ENCODE data around the gene FGD4.
"Not testable (repeated sequence)": the region's sequence is repeated elsewhere in the genome, so short reads cannot be mapped to it uniquely, and the experiment has no call there.

Gene FGD4

GRCh38 chr12:32516230-32516629 is 116.9 kb downstream of the FGD4 start:
- no peak for TF ChIP-seq CTCF (IDR thresholded peaks at IDR 0.05; ENCODE audit: insufficient read depth, low read length, missing control alignments)
- DNase-seq (ENCODE audit: low read depth, low spot score) = no peak
- POLR2A ChIA-PET = no interaction called here
- H3K4me3 ChIP-seq (ENCODE audit: low read depth, low read length) = no peak overlapping the region
- CTCF ChIA-PET = no interaction called here

GRCh38 chr12:32517966-32518365 is 118.6 kb downstream of the FGD4 start:
- DNase-seq (ENCODE audit: low read depth, low spot score) = no peak
- no peak for TF ChIP-seq CTCF (IDR thresholded peaks at IDR 0.05; ENCODE audit: insufficient read depth, low read length, missing control alignments)
- CTCF ChIA-PET = no interaction called here
- no peak overlapping the region for H3K4me3 ChIP-seq (ENCODE audit: low read depth, low read length)
- POLR2A ChIA-PET = no interaction called here

- DNase-seq (ENCODE audit: low read depth, low spot score) = no peak
- no peak overlapping the region for H3K4me3 ChIP-seq (ENCODE audit: low read depth, low read length)
- no peak for TF ChIP-seq CTCF (IDR thresholded peaks at IDR 0.05; ENCODE audit: insufficient read depth, low read length, missing control alignments)
- POLR2A ChIA-PET = no interaction called here
- CTCF ChIA-PET = no interaction called here
These were observed 119.7 kb downstream of the FGD4 start for GRCh38 chr12:32519047-32519446.

GRCh38 chr12:32522331-32523221 is 123.2 kb downstream of the FGD4 start:
- no peak for DNase-seq (ENCODE audit: low read depth, low spot score)

GRCh38 chr12:32525802-32526201 is 126.4 kb downstream of the FGD4 start:
- POLR2A ChIA-PET; DNase-seq (ENCODE audit: low read depth, low spot score); CTCF ChIA-PET; H3K4me3 ChIP-seq (ENCODE audit: low read depth, low read length): not testable (repeated sequence)

More at GRCh38 chr12:32522331-32523221, 123.2 kb downstream of the FGD4 start:
- ChIA-PET POLR2A (no interaction called here), CTCF (no interaction called here)
- H3K4me3 ChIP-seq (ENCODE audit: low read depth, low read length) = no peak overlapping the region
- TF ChIP-seq CTCF (IDR thresholded peaks at IDR 0.05; ENCODE audit: insufficient read depth, low read length, missing control alignments) = no peak

GRCh38 chr12:32526343-32526742 is 127.0 kb downstream of the FGD4 start:
- H3K4me3 ChIP-seq (ENCODE audit: low read depth, low read length); CTCF ChIA-PET; POLR2A ChIA-PET; DNase-seq (ENCODE audit: low read depth, low spot score): not testable (repeated sequence)

GRCh38 chr12:32532422-32532821 is 133.1 kb downstream of the FGD4 start:
- CTCF ChIA-PET = interaction anchor here (1.8 kb wide), 2 partner anchors 29 to 125 kb away, joined by 3 to 5 read pairs; no protein-coding TSS in a partner anchor
- DNase-seq (ENCODE audit: low read depth, low spot score) = no peak
- POLR2A ChIA-PET = interaction anchor here (0.9 kb wide), 1 partner anchor 47 kb away, joined by 3 read pairs; no protein-coding TSS in a partner anchor
- TF ChIP-seq CTCF (IDR thresholded peaks at IDR 0.05; ENCODE audit: insufficient read depth, low read length, missing control alignments) = no peak
- no peak overlapping the region for H3K4me3 ChIP-seq (ENCODE audit: low read depth, low read length)
